Amniotic stem cell (primary cell): ENCODE data around the gene TPST1.
"Not testable (repeated sequence)": the region's sequence is repeated elsewhere in the genome, so short reads cannot be mapped to it uniquely, and the experiment has no call there.

ENCODE experiments used
- DNase-seq: peaks from one replicate; lab custom pipeline; 2025; lab: John Stamatoyannopoulos, UW

The TPST1 gene

DNA sequence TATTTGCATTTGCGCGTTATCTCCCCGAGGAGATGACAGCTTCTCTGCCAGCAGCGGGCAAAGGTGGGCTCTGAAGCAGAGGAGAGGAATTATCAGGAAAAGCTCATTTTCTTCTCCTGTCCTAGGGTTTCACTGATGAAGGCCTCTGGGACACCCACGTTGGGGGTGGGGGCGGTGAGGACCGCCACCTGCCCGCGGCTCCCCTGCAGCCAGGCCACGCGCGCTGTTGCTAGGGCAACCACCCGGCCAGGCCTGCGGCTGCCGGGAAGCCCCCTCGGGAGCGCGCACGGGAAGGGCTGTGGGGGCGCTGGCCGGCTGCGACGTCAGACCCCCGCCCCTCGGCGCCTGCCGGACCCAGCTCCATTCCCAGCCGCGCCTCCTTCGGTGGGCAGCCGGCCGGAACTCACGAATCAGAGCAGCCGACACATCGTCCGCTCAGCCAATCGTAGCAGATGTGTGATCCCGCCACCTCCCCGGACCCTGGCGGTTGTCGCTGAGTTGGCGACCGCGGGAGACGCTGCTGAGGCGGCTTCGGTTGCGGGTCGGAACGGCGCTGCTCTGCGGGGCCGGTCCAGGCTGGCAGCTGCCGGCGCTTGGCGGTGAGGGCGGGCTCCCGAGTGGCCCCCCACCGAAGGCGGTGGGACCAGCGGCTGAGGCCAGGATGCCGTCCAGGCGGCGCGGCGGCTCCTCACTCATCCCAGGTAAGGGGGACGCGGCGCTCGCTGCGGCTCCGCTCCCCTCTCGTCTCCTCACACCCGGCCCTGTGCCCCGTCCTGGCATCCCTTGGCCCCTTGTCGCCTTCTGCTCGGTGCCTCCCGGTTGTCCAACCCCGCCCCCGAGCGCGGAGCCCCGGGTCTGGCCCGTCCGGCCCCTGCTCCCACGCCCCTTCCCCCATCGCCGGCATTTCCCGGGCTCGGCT lies at the start of gene TPST1:
TPST1 (plus strand) TSS at position 513 of the 919 bp plus-strand sequence. CDS start 35,092 bp downstream, outside the sequence.
- DNase-seq: peak; percentile 70

DNA sequence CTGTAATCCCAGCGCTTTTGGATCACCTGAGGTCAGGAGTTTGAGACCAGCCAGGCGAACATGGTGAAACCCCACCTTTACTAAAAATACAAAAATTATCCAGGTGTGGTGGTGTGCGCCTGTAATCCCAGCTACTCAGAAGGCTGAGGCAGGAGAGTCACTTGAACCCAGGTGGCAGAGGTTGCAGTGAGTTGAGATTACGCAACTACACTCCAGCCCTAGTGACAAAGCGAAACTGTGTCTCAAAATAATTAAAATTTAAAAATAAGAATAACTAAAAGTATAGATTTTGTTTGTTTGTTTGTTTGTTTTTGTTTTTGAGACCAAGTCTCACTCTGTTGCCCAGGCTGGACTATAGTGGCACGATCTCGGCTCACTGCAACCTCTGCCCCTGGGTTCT lies 49.1 kb upstream of the TPST1 start:
- not testable (repeated sequence) for DNase-seq

- DNase-seq: no peak
Measured at GRCh38 chr7:66157060-66157459, 48.1 kb upstream of the TPST1 start.

- DNase-seq: no peak
Measured at GRCh38 chr7:66162622-66163021, 42.5 kb upstream of the TPST1 start.

DNA sequence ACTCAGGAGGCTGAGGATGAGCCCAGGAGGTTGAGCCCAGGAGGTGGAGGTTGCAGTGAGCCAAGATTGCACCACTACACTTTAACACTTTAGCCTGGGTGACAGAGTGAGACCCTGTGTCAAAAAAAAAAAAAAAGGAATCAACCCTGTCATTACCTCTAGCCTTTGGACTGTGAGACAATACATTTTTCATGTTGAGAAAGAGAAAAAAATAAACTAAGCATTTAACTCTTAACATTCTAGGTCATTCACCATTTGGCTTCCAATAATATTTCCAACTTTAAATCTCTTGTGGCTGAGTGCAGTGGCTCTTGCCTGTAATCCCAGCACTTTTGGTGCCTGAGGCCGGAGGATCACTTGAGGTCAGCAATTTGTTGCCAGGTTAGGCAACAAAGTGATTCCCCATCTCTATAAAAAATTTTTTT lies 41.9 kb upstream of the TPST1 start:
- no peak for DNase-seq

DNA sequence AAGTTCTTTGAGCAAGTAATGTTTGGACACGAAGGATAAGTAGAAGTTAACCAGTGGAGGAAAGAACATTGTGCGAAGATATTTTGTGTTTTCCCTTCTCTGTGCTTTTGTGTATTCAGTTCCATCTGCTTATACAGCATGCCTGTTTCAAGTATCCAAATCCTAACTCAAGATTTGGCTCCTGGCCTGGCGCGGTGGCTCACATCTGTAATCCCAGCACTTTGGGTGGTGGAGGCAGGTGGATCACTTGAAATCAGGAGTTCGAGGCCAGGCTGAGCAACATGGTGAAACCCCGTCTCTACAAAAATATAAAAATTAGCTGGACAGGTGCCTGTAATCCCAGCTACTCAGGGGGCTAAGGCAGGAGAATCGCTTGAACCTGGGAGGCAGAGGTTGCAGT lies 40.8 kb upstream of the TPST1 start:
- no peak for DNase-seq

DNA sequence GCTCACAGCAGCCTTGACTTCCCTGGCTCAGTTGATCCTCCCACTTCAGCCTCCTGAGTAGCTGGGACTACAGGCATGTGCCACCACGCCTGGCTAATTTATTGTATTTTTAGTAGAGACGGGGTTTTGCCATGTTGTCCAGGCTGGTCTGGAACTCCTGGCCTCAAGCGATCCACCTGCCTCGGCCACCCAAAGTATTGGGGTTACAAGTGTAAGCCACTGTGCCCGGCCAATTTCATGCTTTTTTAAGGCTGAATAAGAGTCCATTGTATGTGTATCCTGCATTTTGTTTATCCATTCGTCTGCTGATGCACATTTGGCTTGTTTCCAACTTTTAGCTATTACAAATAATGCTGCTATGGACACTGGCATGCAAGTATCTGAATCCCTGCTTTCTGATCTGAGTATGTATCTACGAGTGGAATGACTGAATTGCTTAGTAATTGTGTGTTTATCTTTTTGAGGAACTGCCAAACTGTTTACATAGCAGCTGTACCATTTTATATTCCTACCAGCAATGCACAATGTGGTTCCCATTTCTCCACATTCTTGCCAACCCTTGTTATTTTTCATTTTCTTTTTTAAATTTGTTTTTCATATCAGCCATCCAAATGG lies 37.3 kb upstream of the TPST1 start:
- peak; percentile 69 for DNase-seq

- no peak for DNase-seq
Measured at GRCh38 chr7:66169616-66170015, 35.5 kb upstream of the TPST1 start.

DNA sequence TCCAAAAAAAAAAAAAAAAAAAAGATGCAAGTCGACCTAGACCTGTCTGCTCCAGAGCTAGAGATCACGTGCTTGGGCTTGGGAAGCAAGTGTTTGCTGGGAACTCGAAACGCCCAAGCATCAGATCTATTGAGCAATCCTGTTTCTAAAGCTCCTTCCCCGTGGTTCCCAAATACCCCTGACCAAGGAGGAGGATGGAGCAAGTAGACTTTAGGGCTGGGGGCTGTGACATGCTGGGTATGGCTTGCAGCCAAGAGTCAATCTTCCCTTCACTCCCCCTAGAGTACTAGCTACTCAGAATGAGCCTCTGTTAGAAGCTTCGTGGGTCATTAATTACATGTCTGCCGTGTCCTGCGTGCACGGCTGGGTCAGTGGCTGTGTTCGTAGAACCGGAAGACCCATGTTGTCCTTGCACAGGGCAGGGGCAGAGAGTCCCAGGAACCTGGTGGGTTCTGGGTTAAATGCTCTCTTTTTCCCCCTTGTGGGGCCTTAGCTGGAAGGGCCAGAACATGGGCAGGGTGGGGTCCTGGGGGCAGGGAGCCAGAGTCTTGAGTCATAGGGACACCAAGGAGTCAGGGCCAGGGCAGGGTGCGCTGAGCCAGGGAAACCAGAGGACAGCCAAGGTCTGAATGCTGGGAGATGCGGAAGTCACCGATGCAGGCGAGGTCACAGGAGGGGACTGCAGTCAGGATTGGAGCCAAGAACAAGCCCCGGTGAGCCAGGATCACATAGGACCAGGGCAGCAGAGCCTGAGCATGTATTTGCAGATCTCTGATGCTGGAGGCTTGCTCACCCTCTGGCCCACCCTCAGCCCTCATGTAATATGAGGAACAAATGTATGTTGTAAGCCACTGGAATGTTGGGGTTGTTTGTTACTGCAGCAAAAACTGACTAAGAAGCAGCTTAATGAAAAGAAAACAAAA lies 34.6 kb upstream of the TPST1 start:
- DNase-seq: no peak

DNA sequence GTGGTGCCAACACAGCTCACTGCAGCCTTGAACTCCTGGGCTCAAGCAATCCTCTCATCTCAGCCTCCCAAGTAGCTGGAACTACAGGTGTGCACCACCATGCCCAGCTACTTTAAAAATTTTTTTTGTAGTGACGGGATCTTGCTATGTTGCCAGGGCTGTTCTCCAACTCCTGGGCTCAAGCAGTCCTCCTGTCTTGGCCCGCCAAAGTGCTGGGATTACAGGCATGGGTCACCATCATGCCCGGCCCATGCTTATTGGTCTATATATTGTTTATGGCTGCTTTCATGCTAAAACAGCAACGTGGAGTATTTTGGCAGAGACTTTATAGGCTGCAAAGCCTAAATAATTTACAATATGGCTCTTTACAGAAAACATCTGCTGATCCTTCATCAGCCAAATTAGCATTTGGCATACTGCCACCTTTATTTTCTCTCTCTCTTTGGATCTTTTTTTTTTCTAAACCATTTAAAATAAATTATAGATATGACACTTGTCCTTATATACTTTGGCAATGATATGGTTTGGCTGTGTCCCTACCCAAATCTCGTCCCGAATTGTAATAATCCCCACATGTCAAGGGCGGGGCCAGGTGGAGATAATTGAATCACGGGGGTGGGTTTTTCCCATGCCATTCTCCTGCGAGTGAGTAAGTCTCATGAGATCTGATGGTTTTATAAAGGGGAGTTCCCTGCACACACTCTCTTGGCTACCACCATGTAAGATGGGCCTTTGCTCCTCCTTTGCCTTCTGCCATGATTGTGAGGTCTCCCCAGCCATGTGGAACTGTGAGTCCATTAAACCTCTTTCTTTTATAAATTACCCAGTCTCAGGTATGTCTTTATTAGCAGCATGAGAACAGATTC lies 32.4 kb upstream of the TPST1 start:
- DNase-seq: not testable (repeated sequence)

GRCh38 chr7:66173856-66174255 lies 31.3 kb upstream of the TPST1 start:
- no peak for DNase-seq

- DNase-seq: not testable (repeated sequence)
Measured at GRCh38 chr7:66175006-66175405, 30.1 kb upstream of the TPST1 start.

GRCh38 chr7:66176914-66177313 lies 28.2 kb upstream of the TPST1 start:
- no peak for DNase-seq

GRCh38 chr7:66178258-66178657 lies 26.9 kb upstream of the TPST1 start:
- DNase-seq: no peak

DNA sequence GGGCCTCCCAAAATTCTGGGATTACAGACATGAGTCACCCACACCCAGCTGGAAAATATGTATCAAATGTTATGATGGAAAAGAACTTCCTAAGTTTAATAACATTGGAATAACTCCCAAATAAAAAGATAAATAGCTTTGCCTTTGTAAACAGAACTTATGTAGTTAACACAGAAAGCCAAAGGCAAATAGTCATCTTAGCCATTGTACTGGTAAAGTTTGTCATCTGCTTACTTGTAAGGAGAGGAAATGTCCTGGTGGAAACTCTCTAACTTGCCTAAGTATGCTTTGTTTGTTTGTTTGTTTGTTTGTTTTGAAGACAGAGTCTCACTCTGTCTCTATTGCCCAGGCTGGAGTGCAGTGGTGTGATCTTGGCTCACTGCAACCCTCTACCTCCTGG lies 23.8 kb upstream of the TPST1 start:
- no peak for DNase-seq

- no peak for DNase-seq
Measured at GRCh38 chr7:66181845-66182244, 23.3 kb upstream of the TPST1 start.

DNA sequence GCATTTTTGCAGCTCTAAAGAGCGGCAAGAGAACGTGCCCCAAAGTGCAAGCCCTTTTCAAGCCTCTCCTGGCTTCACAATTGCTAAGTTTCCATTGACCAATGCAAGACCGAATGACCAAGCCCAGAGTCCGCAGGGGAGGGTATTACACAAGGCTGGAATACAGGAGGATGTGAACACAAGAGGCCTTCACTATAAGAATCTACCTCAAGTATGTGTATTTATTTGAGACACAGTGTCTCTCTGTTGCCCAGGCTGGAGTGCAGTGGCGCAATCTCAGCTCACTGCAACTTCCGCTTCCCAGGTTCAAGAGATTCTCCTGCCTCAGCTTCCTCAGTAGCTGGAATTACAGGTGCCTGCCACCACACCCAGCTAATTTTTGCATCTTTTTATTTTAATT lies 22.2 kb upstream of the TPST1 start:
- DNase-seq: no peak

DNA sequence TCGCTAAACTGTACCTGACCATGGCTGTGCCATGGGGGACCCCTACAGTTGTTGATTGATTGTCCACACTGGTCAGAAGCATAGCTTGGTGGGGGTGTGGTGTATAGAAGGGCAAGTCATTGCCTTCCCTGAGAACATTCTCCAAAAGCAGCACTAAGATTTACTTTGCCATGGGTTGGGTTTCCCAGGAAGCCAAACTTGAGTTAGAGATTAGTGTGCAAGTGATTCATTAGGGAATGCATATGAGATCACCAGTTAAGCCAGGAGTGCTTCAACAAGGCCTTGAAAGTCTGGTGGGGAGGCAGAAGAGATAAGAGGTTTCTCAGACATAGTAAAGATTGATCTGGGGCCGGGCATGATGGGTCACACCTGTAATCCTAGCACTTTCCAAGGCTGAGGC lies 21.4 kb upstream of the TPST1 start:
- peak; percentile 84 for DNase-seq

GRCh38 chr7:66185680-66186187 lies 19.4 kb upstream of the TPST1 start:
- DNase-seq: no peak

DNA sequence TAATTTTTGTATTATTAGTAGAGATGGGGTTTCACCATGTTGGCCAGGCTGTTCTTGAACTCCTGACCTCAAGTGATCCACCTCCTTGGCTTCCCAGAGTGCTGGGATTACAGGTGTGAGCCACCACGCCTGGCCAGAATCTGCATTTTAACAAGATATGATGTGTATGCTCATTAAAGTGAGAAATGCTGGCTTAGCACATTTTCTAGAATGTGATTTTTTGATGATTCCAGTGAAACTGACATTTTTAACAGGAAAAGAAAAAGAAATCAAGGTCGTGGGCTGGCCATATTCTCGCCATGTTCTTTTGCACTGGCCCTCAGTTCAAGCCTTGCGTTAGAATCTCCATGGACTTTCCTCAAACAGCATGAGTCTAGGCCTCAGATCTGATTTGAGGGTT lies 18.1 kb upstream of the TPST1 start:
- no peak for DNase-seq

DNA sequence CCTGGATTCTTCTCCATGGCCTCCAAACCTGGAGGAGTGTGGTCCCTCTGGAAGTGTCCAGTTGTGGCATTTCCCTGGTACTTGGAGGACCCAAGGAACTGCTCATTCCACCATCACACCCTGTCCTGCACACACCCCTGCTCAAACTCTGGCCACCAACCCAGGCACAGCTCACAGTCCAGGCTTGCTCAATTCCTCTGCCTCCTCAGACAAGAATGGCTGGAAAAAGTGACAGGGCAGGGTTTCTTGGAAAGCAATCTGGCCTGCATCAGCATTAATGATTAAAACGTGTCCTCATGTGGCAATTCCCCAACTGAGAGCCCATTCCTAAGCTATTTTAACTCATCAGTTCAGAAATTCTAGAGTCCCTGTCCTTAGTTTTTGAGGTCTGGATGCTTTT lies 17.2 kb upstream of the TPST1 start:
- no peak for DNase-seq
